Neural cell (in vitro differentiated cells): ENCODE measurements around the gene HSPB6.

Experiments
- CTCF ChIP-seq: fragments of 450-650 bp; IDR thresholded peaks from 2 replicates; pipeline ENCODE4 v1.5.1; 2014; ENCODE audit warnings: antibody characterized with exemption, mild to moderate bottlenecking, moderate library complexity; ENCODE audit not compliant: poor library complexity, severe bottlenecking
- POLR2AphosphoS5 ChIP-seq: IDR thresholded peaks from 2 replicates; pipeline ENCODE4 v1.6.1; 2012

DNA sequence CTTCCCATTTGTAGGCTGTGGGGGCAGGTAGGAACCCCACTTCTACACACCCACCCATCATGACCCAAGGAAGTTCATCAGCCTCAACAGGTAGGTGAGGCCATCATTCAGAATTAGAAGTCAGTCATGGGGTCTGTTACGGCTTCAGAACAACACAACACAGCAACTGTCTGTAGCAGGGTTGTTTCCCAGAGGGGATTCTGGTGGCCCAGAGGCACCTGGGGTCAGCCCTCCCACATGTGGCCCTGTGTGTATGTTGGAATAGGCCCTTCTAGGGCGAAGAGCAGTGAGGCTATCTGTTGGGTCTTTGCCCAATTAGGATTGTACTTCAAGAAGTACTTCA lies 18.0 kb downstream of the HSPB6 start:
- no peak for TF ChIP-seq POLR2AphosphoS5
- no peak for TF ChIP-seq CTCF
